ENCODE results near the gene TCOF1. TPM values are rescaled to one million over a fixed set of nuclear protein-coding genes. Genes with fewer than 3 reads are reported as not detected.

TCOF1 gene
- total RNA-seq, 1 donor from 2014 or later, result 29.4 TPM

- peak; percentile 68 for DNase-seq (ENCODE audit: low spot score)
These were observed 6.8 kb upstream of the TCOF1 start for GRCh38 chr5:150350524-150351344.

DNA sequence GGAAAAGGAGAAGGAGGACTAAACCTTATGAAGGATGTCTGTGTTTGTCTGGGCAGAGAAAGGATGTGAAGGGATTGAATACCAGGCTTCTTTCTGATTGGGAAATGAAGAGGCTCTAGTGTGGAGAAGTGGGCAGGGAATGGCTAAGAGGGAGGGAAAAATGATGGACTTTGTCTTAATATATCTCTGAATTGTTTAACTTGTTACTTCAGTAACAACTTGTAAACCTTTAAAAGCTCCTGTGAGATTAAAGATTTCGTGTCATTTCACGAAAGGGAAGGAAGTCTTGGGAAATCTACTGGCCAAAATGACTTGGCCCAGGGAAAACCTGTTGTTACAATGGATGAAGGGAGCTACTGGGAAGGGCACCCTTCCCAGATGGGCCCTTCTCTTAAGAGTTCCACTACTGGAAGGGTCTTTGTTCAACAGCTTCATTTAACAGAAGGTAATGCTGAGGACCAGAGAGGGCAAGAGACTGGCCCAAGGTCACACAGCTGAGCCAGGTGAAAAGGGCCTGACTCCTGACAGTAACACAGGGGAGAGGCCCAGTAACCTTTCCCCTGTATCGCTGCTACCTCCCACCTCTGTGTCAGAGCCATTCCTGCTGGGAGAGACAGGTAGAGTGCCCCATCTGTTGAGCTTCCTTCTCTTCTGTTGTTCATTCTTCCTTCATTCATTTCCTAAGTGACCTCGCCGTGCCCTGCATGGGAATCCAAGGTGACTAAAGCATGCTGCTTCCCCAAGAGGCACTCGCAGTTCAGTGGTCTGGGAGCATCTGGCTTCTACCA, 5.1 kb upstream of the TCOF1 start:
- DNase-seq (ENCODE audit: low spot score), result no peak

GRCh38 chr5:150353032-150353675, 4.3 kb upstream of the TCOF1 start:
- no peak for DNase-seq (ENCODE audit: low spot score)

GRCh38 chr5:150355791-150356190, 1.7 kb upstream of the TCOF1 start:
- no peak for DNase-seq (ENCODE audit: low spot score)

DNA sequence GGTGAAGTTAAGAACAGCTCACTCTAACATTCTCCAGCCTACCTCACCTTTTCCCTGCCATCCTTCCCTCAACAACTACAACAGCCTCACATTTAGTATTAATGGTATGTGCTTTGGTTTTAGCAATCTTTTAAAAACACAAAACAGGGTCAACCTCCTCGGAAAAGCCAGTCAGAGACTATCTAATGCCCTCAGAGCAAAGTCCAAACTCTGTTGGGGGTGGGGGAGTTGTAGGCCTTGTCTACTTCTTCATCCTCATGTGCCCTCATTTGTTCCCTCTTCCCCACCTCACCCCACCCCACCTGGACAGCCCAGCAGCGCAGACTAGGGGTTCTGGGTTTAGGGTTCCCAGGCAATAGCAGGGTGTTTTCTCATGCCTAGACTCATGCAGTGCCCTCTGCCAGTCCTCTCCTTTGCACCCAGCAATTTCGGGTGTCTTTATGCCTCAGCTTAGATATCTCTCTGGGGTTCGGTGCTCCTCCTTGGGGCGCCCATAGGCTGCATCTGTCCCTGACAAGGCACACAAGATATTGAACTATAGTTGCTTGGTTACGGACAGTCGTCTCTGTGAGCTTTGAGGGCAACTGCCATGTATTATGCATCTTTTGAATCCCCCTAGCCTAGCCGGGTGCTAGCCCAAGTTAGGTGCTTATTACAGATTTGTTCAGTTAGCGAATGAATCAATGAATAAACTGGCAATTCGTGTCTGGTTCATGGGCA, 762 bp upstream of the TCOF1 start:
- no peak for DNase-seq (ENCODE audit: low spot score)

- no peak for DNase-seq (ENCODE audit: low spot score)
These were observed 981 bp downstream of the TCOF1 start for GRCh38 chr5:150358261-150359095.

DNA sequence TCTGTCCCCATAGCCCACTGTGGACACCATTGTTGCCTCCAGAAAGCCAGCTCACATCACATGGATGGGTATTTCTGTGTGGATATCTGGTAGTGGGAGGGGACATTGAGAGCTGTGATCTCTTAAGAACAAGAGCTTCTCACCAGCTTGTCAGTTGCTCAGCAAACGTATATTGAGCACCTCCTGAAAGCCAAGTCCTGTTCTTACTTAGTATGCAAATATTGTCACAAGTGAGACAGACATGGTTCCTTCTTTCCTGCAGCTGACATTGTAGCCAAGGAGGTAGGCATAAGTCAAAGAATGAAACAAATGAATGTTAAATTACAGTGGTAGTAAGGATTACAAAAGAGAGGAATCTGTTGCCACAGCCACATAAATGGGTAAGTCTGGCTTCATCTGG, 3.8 kb downstream of the TCOF1 start:
- no peak for DNase-seq (ENCODE audit: low spot score)

GRCh38 chr5:150363185-150363584, 5.7 kb downstream of the TCOF1 start:
- no peak for DNase-seq (ENCODE audit: low spot score)

DNA sequence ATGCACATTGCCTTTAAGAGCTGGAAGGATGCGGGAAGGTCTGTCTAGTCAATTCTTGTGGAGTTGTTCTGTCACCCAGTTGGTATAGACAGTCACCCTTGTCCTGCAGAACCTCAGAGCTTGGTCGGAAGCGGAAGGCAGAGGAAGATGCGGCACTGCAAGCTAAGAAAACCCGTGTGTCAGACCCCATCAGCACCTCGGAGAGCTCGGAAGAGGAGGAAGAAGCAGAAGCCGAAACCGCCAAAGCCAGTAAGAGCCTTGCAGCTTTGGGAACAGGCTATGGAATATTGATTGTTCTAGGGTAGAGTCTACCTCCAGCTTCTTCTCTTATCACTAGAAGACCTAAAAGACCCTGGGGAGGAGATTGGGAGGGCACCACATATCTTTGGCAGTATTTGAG, 6.5 kb downstream of the TCOF1 start:
- DNase-seq (ENCODE audit: low spot score), result no peak

DNA sequence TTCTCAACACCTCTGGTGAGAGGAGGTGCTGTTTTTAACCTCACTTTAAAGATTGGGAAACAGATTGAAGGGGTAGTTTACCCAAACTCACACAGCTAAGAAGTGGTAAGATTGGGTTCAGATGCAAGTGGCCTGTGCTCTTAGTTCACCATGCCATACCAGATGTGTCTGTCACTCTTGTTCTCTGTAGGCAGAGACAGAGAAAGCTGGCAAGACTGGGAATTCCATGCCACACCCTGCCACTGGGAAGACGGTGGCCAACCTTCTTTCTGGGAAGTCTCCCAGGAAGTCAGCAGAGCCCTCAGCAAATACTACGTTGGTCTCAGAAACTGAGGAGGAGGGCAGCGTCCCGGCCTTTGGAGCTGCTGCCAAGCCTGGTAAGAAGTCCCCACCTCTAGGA, 11.0 kb downstream of the TCOF1 start:
- DNase-seq (ENCODE audit: low spot score), result no peak

- DNase-seq (ENCODE audit: low spot score), result no peak
These were observed 15.1 kb downstream of the TCOF1 start for GRCh38 chr5:150372639-150373038.

DNA sequence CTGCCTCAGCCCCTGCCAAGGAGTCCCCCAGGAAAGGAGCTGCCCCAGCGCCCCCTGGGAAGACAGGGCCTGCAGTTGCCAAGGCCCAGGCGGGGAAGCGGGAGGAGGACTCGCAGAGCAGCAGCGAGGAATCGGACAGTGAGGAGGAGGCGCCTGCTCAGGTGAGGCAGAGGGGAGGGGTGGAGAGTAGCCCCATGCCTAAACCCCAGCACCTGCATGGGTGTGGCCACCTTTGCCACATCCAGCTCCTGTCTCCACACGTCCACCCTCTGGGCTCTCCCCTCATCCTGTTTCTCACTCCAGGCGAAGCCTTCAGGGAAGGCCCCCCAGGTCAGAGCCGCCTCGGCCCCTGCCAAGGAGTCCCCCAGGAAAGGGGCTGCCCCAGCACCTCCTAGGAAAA, 17.2 kb downstream of the TCOF1 start:
- DNase-seq (ENCODE audit: low spot score), result no peak

- no peak for DNase-seq (ENCODE audit: low spot score)
These were observed 19.6 kb downstream of the TCOF1 start for GRCh38 chr5:150376799-150377771.

GRCh38 chr5:150377964-150378694, 20.6 kb downstream of the TCOF1 start:
- DNase-seq (ENCODE audit: low spot score), result no peak

DNA sequence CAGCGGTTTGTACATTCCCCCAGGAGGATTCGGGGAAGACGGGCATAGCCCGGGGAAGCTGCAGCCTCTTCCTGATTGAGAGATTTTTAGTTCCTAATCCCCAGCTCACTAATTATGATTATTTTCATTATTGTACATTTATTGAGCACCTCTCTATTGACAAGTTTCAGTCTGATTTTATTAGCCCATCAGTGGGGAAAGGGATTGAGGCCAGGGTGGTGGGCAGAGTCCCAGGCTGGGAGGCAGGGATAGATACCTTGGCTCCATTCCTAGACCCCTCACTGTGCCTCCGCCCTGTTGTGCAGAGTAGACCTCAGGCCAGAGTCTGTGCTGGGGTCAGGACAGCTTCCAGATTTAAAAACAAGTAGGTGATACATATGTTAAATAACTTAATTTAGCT, 27.2 kb downstream of the TCOF1 start:
- no peak for DNase-seq (ENCODE audit: low spot score)

DNA sequence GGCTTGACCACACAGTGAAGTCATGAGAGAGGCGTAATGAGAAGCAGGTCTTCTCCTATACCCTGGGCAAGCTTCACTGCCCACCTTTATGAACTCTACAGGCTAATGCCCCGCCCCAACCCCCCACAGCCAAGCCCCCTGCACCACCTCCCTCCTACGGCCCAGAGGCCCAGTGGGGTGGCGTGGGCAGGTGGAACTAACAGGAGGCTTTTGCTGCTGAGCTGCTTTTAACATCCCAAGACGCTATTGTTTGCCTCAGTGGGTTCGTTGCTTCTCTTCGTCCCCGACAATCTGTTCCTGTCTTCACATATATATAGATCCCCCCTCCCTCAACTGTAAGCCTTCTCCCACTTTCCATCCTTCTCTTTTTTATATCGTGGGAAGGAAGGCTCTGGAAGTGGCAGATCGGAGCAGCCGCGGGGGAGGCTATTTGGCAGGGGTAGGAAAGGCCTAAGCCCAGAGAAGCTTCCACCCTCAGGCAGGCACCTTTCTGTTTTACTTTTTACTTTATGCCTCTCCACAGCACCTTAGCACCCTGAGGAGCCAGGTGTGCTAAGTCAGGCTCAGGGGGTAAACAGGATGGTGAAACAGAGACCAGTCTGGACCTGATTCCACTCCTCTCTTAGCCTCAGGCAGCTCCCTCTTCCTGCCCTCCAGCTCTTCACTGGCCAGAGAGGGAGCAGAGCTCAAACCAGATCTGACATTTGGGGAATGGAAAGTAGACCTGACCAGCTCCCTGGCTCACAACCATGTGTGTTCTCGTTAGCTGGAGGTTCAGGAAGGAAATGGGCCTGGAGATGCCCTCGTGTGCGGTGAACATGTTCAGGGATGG, 28.7 kb downstream of the TCOF1 start:
- DNase-seq (ENCODE audit: low spot score), result no peak

DNA sequence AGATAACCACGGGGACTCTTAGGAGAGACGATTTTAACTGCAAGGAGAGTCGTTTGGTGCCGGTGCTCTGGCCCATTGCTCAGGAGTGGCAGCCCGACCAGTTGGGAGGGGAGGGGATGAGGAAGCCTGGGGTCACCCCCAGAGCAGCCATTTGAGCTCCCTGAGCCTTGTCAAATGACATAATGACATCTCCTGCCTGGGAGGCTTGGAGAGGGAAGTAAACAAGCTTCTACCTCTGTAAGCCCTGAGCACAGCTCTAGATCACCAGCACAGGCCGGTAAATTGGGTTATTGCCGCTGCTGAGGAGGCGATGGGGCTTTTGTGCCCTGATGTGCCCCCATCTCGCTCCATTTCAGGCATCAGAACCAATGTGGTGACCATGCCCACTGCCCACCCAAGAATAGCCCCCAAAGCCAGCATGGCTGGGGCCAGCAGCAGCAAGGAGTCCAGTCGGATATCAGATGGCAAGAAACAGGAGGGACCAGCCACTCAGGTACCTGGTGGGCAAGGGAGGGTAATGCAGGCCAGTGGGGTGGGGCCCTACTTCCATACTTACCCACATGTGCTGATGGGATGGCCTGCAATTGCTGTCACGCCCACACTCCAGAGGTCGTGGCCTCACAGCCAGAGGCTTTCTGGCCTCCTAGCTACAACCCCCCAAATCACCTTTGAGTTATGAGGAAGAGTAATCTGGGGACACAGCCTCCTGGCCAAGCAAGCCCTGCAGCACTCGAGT, 32.2 kb downstream of the TCOF1 start:
- DNase-seq (ENCODE audit: low spot score), result no peak

All from mucosa of gallbladder (tissue), 1 donor.